DND-41 (cell line): ENCODE measurements around the gene COL4A6.

Experiments used
- ATAC-seq: fragments of 200-7000 bp; cut with Tn5 transposase; 3 replicates; pipeline ENCODE4 v1.9.1; 2021; ENCODE audit warnings: low read depth; ENCODE audit not compliant: insufficient read depth
- DNase-seq: peaks from one replicate; pipeline ENCODE4 v3.0.0-alpha.2; 2020
- H2AFZ ChIP-seq: 2 replicates; pipeline ENCODE4 v1.6.0; 2012; ENCODE audit warnings: low read depth, low read length
- H3K27ac ChIP-seq: 2 replicates; pipeline ENCODE4 v1.5.1; 2012; ENCODE audit warnings: low read length, inconsistent platforms
- H3K27me3 ChIP-seq: fragments of 200-600 bp; sonication (generic); 2 replicates; pipeline ENCODE4 v1.6.0; 2012; ENCODE audit warnings: low read length, mild to moderate bottlenecking, inconsistent platforms; ENCODE audit not compliant: insufficient read depth, poor library complexity
- H3K36me3 ChIP-seq: 2 replicates; pipeline ENCODE4 v1.5.1; 2012; ENCODE audit warnings: low read length, inconsistent platforms; ENCODE audit not compliant: insufficient read depth
- H3K4me1 ChIP-seq: 2 replicates; pipeline ENCODE4 v1.5.1; 2012; ENCODE audit warnings: mild to moderate bottlenecking, low read length; ENCODE audit not compliant: insufficient read depth
- H3K4me2 ChIP-seq: 2 replicates; pipeline ENCODE4 v1.6.0; 2012; ENCODE audit warnings: mild to moderate bottlenecking, moderate library complexity, low read length, inconsistent platforms; ENCODE audit not compliant: insufficient read depth
- H3K4me3 ChIP-seq, 2 experiments: fragments of 200-600 bp in 1 of 2; shearing (Covaris generic) in 1 of 2; 2 replicates each; pipeline ENCODE4 v1.5.1; 2012 to 2016; ENCODE audit warnings: inconsistent platforms in 2 of 2, low read length in 2 of 2, mild to moderate bottlenecking in 2 of 2, low read depth in 1 of 2, moderate library complexity in 1 of 2
- H3K79me2 ChIP-seq: 2 replicates; pipeline ENCODE4 v1.6.0; 2012; ENCODE audit warnings: low read length, inconsistent platforms; ENCODE audit not compliant: insufficient read depth
- H3K9ac ChIP-seq: 2 replicates; pipeline ENCODE4 v1.6.0; 2012; ENCODE audit warnings: low read depth, mild to moderate bottlenecking, inconsistent platforms, low read length, moderate library complexity
- H3K9me3 ChIP-seq: 2 replicates; pipeline ENCODE4 v1.5.1; 2012; ENCODE audit warnings: low read length, moderate library complexity, mild to moderate bottlenecking, inconsistent platforms; ENCODE audit not compliant: insufficient read depth, severe bottlenecking
- H4K20me1 ChIP-seq: 2 replicates; pipeline ENCODE4 v1.6.0; 2012; ENCODE audit warnings: low read length; ENCODE audit not compliant: insufficient read depth
- CTCF ChIP-seq: IDR thresholded peaks from 2 replicates; pipeline ENCODE4 v1.5.1; 2012; ENCODE audit warnings: borderline replicate concordance, low read length, moderate library complexity, mild to moderate bottlenecking; ENCODE audit not compliant: poor library complexity, severe bottlenecking; ENCODE audit errors: extremely low read depth
- EZH2 ChIP-seq: IDR thresholded peaks from 3 replicates; pipeline ENCODE4 v1.6.1; 2012; ENCODE audit warnings: borderline replicate concordance, low read depth, mild to moderate bottlenecking, moderate library complexity, low read length, inconsistent platforms; ENCODE audit not compliant: severe bottlenecking

The COL4A6 gene

GRCh38 chrX:108132876-108133275 lies 305.3 kb downstream of the COL4A6 start:
- Histone ChIP-seq H3K4me3 (no peak overlapping the region), H3K36me3 (peaks cover 13% of the 10 kb centered on the region; the same call in 1 of the 2 replicates), H3K9ac (no peak overlapping the region), H3K79me2 (no peaks in the 10 kb centered on the region), H4K20me1 (no peaks in the 10 kb centered on the region), H3K27ac (no peak overlapping the region), H3K4me2 (no peak overlapping the region), H2AFZ (no peak overlapping the region), H3K27me3 (no peaks in the 10 kb centered on the region), H3K9me3 (no peaks in the 10 kb centered on the region), H3K4me1 (no peaks in the 10 kb centered on the region)
- TF ChIP-seq CTCF = no peak
- no peak for TF ChIP-seq EZH2
- ATAC-seq = no peak
- no peak for DNase-seq

DNA sequence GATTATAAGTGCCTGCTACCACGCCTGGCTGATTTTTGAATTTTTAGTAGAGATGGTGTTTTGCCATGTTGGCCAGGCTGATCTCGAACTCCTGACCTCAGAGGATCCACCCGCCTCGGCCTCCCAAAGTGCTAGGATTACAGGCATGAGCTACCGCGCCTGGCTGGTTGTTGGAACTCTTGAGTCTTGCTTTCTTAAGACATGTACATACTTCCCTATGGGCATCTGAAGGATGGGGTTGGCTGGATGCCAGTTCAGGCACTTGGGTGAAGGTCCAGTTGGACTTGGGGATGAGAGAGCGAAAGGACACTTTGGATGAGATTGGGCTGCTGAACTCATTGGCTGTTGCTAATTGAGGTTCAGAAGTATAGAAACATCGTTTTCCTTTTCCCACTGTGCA lies 306.2 kb downstream of the COL4A6 start:
- H2AFZ ChIP-seq = no peak overlapping the region
- no peak overlapping the region for H3K9ac ChIP-seq
- no peaks in the 10 kb centered on the region for H3K4me1 ChIP-seq
- H3K4me3 ChIP-seq = no peak overlapping the region
- no peak overlapping the region for H3K4me2 ChIP-seq
- no peaks in the 10 kb centered on the region for H3K79me2 ChIP-seq
- no peaks in the 10 kb centered on the region for H4K20me1 ChIP-seq
- no peak for TF ChIP-seq CTCF
- no peak for TF ChIP-seq EZH2
- H3K36me3 ChIP-seq = peaks cover 14% of the 10 kb centered on the region; the same call in 1 of the 2 replicates
- no peaks in the 10 kb centered on the region for H3K27me3 ChIP-seq
- no peaks in the 10 kb centered on the region for H3K9me3 ChIP-seq
- ATAC-seq (no peak), DNase-seq (no peak)
- H3K27ac ChIP-seq = no peak overlapping the region

DNA sequence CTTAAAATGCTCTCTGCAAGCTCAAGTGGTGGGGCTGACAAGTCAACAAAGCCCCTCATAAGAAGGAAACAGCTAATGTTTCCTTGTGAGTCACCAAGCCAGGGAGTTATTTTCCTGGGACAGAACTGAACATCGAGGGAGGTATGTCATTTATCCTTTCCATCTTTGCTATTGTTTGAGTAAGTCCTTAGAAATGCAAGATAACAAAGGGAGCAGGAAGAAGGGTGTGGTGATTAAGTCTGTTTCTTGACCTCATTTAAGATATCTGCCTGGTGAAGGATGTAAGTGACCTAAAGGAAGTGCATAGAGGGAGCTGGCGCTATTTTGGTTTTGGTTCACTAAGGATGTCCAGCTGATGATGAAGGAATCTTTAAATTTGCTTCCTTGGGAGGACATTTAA lies 306.8 kb downstream of the COL4A6 start:
- DNase-seq = no peak
- H3K27me3 ChIP-seq = no peaks in the 10 kb centered on the region
- H3K9me3 ChIP-seq = no peaks in the 10 kb centered on the region
- peaks cover 14% of the 10 kb centered on the region; the same call in 1 of the 2 replicates for H3K36me3 ChIP-seq
- H4K20me1 ChIP-seq = no peaks in the 10 kb centered on the region
- H2AFZ ChIP-seq = no peak overlapping the region
- H3K4me1 ChIP-seq = no peaks in the 10 kb centered on the region
- no peak overlapping the region for H3K27ac ChIP-seq
- no peaks in the 10 kb centered on the region for H3K79me2 ChIP-seq
- no peak overlapping the region for H3K4me2 ChIP-seq
- no peak for TF ChIP-seq CTCF
- TF ChIP-seq EZH2 = no peak
- H3K4me3 ChIP-seq = no peak overlapping the region
- no peak overlapping the region for H3K9ac ChIP-seq
- no peak for ATAC-seq

DNA sequence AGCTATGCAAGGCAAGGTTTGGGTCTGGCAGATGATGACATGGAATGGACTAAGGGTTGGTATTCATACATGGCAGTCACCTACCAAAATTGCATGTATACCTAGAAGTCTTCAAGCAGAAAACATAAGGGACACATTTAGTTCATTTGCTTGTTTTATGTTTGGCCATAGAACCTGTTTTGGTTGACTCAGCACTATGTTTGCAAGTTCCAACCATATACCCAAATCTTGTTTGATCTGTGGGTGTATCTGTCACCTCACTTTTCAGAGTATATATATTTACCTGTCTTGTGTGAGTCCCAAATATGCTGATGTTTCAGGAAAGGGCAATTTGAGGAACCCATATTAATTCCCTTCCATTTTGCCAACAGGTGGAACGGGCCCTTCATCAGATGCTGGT lies 307.3 kb downstream of the COL4A6 start:
- no peak overlapping the region for H3K27ac ChIP-seq
- ATAC-seq (no peak), DNase-seq (no peak)
- H3K36me3 ChIP-seq = peaks cover 14% of the 10 kb centered on the region; the same call in 1 of the 2 replicates
- TF ChIP-seq EZH2 = no peak
- TF ChIP-seq CTCF = no peak
- H4K20me1 ChIP-seq = no peaks in the 10 kb centered on the region
- H3K4me2 ChIP-seq = no peak overlapping the region
- H3K27me3 ChIP-seq = no peaks in the 10 kb centered on the region
- no peaks in the 10 kb centered on the region for H3K79me2 ChIP-seq
- no peak overlapping the region for H2AFZ ChIP-seq
- no peak overlapping the region for H3K9ac ChIP-seq
- no peaks in the 10 kb centered on the region for H3K9me3 ChIP-seq
- no peaks in the 10 kb centered on the region for H3K4me1 ChIP-seq
- H3K4me3 ChIP-seq = no peak overlapping the region
